Stimulated activated CD8-positive, alpha-beta memory T cell treated with anti-CD3 and anti-CD28 coated beads, Interleukin-15, amount 100 ng/mL, for 4 hours (primary cell): ENCODE data around the gene LPIN1.
"Not testable (repeated sequence)": the region's sequence is repeated elsewhere in the genome, so short reads cannot be mapped to it uniquely, and the experiment has no call there.

Source experiments
- DNase-seq, 2 donors: peaks; one replicate each; pipeline ENCODE4 v3.0.0-alpha.2; 2020; ENCODE audit warnings: low read depth in 2 of 2

The LPIN1 gene

DNA sequence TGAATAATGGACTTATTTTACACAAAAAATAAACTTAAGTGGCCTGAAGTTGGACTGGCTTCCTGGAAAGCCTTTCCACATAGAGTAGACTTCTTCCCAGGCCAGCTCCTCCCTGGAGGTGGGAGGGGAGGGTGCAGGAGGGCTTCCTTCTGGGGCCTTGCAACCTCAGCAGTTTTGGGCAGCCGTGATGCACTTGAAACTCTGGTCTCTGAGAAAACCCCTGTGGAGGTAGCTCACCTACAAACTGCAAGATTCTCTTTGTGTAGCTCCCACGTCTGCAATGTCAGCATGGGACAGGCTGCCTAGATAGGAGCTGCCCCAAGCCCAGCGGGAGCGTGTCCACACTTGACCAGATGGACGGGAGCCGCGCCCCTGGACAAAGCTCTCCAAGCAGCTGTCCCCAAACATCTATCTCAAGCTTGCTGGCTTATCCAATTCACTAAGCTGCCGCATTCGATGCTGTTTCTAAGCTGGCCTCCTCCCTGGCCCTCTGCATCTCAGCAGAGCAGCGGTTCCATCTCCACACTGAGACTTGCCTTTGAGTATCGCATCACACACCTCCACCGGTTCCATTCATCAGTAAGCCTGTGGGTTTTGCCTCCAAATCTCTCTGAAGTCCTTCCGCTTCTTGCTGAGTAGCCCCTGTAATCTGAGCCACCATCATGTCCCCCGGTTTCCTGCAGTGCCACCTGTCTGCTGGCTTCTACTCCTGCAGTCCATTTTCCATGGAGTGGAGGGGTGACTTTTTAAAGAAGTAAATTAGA, 1.6 kb upstream of the LPIN1 start:
- no peak for DNase-seq

DNA sequence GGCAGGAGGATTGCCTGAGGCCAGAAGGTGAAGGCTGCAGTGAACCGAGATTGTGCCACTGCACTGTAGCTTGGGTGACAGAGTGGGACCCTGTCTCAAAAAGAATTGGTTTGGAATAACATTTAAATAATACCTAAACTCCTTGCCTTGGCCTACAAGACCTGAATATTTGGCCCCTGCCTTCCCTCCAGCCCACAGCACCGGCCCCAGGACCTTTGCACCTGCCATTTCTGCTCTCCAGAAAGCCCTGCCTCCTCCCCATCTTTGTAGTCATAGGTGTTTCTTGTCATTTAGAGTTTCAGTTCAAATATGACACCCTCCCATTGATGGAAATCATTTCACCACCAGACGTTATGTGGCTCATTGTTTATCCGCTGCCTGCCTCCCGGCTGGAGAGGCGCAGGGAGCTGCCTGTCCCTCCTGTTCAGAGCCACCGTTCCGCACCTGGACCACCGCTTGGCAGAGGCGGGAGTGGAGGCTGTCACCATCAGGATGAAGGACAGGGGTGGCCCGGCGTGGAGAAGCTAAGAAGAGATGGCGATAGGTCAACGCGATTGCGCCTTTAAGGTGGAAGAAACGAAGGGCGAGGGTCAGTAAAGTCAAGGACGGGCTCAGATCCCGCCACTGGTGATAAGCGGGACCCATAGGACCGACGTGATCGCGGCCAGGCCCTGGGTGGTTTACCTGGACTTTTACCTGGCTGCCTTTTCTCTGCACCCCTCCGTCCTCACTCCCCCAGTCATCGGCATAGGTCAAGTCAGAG, 638 bp upstream of the LPIN1 start:
- DNase-seq = no peak

DNA sequence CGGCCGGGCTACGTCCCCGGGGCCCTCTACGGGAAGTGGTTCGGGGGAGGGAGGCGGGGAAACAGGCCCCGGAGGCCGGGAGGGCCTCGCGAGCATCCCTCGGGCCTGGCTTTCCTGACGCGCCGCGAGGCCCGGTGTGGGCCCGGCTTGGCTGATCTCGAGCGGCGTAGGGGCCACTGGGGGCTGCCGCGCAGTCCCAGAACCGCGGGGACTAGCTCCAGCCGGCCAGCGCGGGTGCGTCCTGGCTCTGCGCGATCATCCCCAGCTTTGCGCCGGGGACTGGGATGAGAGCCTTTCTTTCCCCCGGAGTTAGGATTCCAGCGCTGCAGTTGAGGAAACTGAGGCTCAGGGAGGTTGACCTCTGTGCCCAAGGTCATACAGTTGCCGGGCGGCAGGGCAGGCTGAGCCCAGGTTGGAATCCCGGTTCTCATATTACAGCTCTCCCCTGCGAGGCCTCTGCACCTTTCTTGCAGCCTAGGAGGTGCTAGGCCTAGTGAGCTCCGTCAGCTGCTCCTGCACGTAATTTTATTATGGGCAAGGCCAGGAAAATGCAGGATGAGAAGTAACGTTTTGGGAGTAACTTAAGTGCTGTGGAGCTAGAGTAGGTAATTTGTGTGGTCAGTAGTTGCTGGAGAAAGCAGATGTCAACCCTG, 501 bp downstream of the LPIN1 start:
- DNase-seq = no peak

DNA sequence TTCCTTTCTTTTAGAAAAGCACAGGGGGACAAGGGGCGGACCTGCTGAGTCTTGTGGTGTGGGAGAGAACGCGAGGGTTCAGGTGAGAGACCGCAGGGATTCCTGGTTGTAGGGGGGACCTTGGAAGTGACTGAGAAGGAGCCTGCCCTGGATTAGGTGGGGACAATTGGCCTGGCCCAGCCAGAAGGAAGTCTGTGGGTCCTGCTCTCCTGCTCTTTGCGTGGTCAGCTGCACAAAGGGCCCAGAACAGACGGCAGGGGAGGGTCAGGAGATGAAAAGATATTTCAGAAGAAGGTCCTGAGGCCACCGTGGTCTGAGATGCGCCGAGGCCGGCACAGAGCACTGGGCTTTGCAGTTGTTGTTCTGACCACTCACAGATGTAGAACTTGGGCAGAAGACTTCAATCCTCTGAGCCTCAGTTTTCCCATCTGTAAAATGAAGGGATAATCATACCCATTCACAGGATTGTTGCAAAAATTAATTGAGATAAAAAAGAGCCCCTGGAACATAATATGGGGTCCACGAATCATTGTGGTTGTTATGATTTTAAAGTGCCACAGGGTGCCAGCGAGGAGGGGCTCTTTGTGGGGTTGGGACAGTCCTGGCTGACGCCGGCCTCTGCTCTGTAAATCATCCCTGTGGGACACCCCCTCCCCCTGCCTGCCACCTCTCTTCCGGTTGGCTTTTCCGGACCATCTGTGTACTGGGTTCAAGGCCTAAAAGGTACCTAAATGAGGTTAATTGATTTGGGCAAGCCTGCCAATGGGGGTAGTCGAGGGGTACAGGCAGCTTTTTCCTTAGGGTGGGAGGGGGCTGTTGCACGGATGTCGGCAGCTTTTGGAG, 1.8 kb downstream of the LPIN1 start:
- no peak for DNase-seq

DNA sequence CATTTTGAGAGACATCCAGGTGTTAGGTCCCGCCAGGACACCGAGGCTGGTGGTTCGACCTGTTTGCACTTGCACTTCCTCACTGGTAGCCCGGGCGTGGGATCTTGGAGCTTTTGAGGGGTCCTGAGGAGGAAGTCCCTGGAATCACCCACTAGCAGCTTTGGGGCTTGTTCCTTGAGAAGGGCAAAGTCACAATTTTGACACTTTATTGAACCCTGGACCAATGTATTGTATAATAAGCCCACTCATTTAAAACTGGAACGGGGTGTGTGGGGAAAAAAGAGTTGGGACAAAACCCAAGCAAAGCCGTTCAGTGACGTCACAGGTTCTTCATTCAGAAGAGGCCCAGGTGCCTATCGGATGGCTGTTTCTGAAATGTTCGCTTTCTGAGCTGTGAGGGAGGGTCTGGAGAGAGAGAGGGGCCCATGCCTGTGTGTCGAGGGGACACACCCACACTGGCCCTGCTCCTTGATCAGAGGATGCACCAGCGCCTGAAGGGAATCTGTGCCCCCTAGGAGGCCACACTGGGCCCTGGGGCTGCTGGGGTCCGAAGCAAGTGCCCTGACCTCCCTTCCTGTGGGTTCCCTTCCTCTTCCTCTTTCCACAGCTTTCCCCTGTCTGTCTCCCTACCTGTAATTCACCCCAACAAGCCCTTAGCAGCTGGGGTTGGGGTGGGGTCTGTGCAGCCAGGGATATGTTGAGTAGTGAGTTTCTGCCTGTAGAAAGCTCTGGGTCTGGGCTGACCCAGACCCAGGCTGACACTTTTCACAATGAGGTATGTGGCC, 2.6 kb downstream of the LPIN1 start:
- DNase-seq = no peak

DNA sequence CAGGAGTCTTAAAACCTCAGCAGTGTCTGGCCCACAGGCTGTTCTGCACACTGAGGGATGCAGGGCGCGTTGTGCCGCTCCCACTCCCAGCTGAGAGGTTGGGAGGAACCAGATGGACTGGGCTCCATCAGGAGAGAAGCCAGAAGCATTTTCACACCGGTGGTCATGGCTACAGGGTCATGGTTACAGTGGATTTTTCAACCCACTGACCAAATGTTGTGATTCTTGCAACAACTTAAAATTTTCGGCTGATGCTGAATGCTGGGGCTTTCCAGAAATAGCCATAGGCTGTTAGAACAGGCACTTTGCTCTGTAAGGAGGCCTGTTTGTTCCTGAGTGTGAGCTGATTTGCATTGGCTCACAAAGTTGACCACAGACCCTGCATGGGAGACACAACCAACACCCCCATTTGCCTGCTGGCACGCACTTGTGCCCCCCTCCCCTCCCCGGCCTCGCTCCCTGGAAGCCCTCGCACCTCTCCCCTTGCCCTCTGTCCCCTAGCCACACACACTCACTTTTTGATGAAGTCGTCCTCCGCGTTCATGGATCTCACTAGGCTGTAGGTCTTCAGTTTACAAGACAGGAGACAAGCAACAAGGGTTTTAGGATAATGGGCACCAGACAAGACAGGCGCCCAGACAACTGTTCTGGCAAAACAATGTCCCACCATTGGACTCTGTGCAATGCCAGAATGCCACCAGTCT, 3.4 kb downstream of the LPIN1 start:
- DNase-seq = no peak

DNA sequence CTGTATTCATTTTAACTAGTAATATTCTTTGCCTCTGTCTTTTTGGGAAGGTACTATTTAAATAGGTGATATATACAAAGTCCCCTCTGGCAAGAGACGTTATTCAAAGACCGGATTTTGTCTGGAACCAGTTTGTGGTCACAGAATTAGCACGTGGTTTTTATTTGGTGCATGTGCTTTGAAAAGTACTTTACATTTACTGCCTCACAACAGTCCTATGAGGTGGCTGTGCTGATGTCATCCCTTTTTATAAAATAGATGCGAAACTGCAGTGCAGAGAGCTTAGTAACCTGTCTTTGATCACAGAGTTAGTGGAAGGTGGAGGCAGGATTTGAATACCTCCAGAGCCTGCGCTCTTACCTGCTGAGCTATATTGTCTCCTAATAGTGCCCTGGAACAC, 4.0 kb downstream of the LPIN1 start:
- peak in 1 of 2 donors; percentile 43 for DNase-seq

DNA sequence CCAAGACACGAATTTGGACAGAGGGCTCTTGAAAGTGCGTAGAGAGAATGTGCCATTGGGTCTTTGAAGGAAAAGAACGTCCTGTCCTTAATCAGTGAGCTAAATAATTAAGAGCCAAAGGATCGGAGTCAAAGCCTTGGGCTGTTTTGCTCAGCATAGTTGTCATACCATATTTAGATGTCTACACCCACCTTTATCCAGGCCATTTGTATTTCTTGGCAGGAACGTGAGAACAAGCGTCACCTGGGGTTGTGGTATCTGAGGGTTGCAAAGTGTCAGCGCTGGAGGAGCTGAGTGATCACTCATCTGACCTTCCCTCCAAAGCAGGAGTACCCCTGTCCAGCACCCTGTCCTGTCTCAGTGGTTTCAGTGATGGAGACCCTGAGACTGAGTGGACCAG, 4.5 kb downstream of the LPIN1 start:
- DNase-seq = no peak

DNA sequence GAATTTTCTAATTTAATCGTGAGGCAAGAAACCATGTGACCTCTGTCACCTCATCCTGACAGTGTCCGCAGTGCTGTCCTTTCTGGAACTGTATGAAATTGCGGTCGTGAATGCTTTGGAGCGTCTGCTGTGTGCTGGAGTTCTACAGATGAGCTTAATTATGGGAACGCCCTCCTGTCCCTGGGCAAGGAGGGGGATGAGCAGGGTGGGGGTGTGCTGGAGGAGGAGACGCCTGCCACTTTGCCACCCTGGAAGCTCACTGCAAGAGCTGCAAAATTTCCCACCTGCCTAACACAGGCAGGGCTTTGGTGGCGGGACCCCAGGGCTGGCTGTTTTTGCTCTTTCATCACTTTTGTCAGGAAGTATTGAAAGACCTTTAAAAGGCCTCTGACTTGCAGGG, 6.5 kb downstream of the LPIN1 start:
- no peak for DNase-seq

DNA sequence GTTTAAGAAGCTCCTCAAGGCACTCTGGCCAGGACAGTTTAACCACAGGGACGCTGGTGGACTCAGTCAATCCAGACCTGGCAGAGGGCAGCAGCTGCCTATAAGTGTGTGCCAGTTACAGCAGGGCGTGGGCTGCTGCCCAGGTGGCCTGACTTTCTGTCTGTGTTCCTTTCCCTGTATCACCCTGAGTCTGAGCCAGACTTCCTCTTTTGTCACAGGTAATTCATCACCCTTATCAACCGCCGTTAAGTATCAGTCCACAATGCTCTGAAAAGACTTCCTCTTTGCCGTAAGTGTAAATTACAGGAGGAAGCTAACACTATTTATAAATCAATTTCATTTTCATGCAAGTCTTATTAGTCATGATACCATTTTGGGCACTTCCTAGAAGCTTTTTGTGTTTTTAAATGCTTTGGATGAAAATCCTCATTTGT, 7.0 kb downstream of the LPIN1 start:
- no peak for DNase-seq

DNA sequence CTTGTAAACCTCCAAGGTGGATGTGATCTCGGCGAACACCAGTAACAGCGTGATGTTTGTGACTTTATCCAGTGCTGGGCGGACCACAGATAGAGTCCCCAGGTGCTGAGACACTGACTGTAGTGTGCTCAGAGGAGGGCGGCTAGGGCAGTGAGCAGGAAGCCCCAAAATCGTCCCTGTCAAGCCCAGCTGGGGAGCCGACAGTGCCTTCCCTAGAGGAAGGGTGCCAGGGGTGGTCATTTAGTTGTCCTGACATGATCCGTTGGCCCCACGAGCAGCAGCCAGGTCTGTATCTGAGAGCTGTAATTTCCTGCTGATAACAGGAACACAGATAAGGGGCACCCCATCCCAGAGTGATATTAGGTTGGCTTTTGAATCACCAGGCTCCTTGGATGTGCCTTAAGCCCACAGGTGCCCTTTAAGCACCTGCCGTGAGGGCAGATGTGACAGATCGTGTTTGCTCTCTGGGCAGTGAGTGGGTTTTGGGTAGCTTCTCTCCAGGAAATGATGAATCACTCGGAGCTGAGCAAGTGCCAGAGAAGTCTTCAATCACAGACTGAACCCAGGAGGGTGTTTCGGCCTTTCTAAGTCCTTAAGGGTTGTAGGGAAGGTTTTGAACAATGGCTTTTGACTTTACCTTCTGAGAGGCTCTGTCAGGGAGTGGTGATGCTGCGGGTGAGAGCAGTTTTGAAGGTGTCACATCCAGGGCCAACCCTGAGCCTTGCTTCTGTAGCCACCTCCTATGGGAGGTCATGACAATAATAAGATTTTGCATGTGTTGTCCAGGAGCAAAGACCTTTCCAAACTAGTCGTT, 7.7 kb downstream of the LPIN1 start:
- peak; percentile 54 to 71 for DNase-seq

DNA sequence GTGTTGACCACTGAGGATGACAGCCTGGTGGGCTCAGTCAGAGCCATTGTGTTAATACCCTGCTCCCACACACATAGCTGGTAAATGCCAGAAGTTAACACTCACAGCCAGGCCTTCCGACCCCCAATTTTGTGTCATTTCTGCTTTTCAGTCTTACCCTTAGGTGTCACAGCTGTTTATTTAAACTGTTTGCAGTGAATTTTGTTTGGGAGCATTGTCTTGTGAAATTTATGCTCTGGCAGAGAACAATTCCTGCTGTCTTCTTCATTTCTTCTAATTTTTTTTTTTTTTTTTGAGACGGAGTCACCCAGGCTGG, 8.2 kb downstream of the LPIN1 start:
- no peak for DNase-seq

DNA sequence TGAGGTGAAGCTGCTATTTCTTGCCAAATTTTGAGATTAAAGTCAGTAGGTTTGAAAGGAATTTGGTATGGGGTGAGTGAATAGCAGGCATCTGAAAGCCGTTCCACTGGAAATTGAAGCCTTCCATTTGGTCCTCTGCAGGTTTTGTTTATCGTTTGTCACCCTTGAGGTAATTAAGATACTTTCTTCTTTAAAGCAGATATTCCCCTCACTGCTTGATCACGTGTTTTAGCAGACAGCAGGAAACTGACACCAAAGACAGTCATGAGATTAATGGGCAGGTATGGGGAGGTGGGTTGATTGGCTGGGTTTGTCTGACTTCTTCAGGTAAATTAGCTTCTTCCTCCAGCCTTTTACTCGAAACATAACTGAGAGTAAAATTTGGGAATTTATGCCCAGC, 10.7 kb downstream of the LPIN1 start:
- DNase-seq = no peak

DNA sequence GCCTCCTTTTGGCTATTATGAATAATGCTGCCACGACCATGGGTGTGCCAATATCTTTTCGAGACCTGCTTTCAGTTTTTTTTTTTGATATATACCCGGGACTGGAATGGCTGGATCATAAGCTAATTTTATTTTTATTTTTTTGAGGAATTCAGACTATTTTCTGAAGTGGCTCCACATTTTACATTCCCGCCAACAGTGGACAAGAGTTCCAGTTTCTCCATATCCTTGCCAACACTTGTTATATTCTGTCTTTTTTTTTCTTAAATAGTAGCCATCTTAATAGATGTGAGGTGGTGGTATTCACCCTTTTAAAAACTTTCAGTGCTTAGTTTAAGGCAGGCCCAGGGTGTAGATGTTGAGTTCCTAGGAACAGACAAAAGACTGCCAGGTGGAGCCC, 11.8 kb downstream of the LPIN1 start:
- DNase-seq = no peak

DNA sequence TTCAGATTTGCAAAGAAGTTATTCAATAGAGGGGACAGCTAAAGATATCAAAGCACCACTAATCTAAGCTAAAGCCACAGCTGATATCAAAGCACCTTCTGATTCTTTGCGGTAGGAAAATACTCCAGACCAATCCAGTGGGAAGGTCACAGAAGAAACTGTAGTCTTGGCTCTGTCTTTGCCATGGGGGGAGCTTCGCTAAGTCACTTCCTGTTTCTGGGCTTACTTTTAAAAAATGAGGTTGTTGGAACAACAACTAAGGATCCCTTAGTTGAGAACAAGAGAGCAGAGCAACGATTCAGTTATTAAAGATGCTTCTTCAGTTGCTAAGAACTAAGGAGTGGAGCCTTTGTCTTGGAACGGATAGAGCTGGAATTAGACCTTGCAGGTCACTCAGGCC, 12.2 kb downstream of the LPIN1 start:
- no peak for DNase-seq

DNA sequence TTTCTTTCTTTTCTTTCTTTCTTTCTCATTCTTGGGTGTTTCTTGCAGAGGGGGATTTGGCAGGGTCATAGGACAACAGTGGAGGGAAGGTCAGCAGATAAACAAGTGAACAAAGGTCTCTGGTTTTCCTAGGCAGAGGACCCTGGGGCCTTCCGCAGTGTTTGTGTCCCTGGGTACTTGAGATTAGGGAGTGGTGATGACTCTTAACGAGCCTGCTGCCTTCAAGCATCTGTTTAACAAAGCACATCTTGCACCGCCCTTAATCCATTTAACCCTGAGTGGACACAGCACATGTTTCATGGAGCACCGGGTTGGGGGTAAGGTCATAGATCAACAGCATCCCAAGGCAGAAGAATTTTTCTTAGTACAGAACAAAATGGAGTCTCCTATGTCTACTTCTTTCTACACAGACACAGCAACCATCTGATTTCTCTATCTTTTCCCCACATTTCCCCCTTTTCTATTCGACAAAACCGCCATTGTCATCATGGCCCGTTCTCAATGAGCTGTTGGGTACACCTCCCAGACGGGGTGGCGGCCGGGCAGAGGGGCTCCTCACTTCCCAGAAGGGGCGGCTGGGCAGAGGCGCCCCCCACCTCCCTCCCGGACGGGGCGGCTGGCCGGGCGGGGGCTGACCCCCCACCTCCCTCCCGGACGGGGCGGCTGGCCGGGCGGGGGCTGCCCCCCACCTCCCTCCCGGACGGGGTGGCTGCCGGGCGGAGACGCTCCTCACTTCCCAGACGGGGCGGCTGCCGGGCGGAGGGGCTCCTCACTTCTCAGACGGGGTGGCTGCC, 12.9 kb downstream of the LPIN1 start:
- DNase-seq = not testable (repeated sequence)

DNA sequence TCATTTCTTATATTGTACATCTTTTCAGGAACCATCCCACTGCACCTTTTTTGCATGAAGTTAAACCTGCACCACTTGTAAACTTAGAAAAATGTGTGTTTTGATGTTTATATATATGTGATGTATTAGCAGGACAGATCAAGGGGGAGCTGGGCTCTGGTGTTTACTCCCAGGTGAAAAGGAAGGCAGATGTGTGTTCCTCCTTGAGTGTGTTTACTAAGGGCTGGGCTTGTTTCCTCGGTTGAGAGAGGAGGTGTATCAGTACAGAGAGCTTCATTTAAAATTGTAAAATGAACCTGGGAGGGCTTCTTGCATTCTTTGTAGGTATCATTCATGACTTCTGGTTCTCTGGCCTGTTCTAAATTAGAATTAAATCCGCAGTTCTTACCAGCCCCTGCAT, 14.8 kb downstream of the LPIN1 start:
- DNase-seq = no peak

DNA sequence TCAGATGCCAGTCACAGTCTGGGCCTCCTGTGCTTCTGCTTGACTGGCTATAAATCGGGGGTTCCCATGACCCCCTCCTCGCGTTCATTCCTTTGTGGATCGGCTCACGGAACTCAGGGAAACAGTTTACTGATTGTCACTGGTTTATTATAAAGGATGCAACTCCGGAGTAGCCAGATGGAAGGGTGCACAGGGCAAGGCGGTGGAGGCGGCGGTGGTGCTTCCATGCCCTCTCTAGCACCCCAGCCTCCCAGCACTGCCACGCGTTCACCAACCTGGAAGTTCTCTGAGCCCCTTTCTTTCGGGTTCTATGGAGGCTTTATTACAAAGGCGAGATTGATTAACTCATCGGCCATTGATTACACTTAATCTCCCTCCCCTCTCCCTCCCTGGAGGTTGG, 15.6 kb downstream of the LPIN1 start:
- DNase-seq = no peak
